NCI-H1436 (cell line): ENCODE data around the gene VAMP2.
"Not testable (repeated sequence)": the region's sequence is repeated elsewhere in the genome, so short reads cannot be mapped to it uniquely, and the experiment has no call there.

Experiments
- DNase-seq: peaks from one replicate; lab custom pipeline; 2025; lab: John Stamatoyannopoulos, UW

VAMP2 gene

GRCh38 chr17:8176197-8176940 is 13.6 kb upstream of the VAMP2 start, which contains the start of gene TMEM107:
TSS of gene TMEM107 (minus strand) at chr17:8176380. CDS start at chr17:8176286, 94 bp downstream.
- DNase-seq, result peak; percentile 91

GRCh38 chr17:8175795-8176196 is 13.0 kb upstream of the VAMP2 start:
- peak; percentile 53 for DNase-seq

- DNase-seq, result no peak
These were observed 11.1 kb upstream of the VAMP2 start for GRCh38 chr17:8173871-8174322.

GRCh38 chr17:8173056-8173870 is 10.5 kb upstream of the VAMP2 start:
- DNase-seq, result peak; percentile 95

GRCh38 chr17:8170186-8170585 is 7.4 kb upstream of the VAMP2 start:
- not testable (repeated sequence) for DNase-seq

- DNase-seq, result no peak
These were observed 4.8 kb upstream of the VAMP2 start for GRCh38 chr17:8167526-8167925.

- no peak for DNase-seq
These were observed 4.0 kb upstream of the VAMP2 start for GRCh38 chr17:8166731-8167130.

- DNase-seq, result no peak
These were observed 2.0 kb upstream of the VAMP2 start for GRCh38 chr17:8164815-8165131.

- peak; percentile 28 for DNase-seq
These were observed 1.4 kb upstream of the VAMP2 start for GRCh38 chr17:8163978-8164814.

- peak; percentile 53 for DNase-seq
These were observed 539 bp upstream of the VAMP2 start for GRCh38 chr17:8162997-8163977.

GRCh38 chr17:8161289-8162232 is 1.2 kb downstream of the VAMP2 start:
- DNase-seq, result no peak

GRCh38 chr17:8160741-8161221 is 2.0 kb downstream of the VAMP2 start:
- no peak for DNase-seq

GRCh38 chr17:8160224-8160577 is 2.5 kb downstream of the VAMP2 start:
- DNase-seq, result no peak

- DNase-seq, result no peak
These were observed 3.1 kb downstream of the VAMP2 start for GRCh38 chr17:8159459-8160223.

GRCh38 chr17:8159032-8159400 is 3.7 kb downstream of the VAMP2 start:
- no peak for DNase-seq

GRCh38 chr17:8158267-8159031 is 4.3 kb downstream of the VAMP2 start:
- peak; percentile 67 for DNase-seq

GRCh38 chr17:8156246-8156992 is 6.3 kb downstream of the VAMP2 start:
- DNase-seq, result peak; percentile 100

- no peak for DNase-seq
These were observed 6.8 kb downstream of the VAMP2 start for GRCh38 chr17:8155996-8156245.
